Activated effector memory CD4-positive, alpha-beta T cell treated with Interleukin-2 at 50 U/mL for 16 hours (primary cell): ENCODE data around the gene SCAF4.

ENCODE experiments used
- DNase-seq: peaks from one replicate; pipeline ENCODE4 v3.0.0-alpha.2; 2020

The SCAF4 gene

GRCh38 chr21:31735511-31735992 is 3.6 kb upstream of the SCAF4 start:
- DNase-seq: no peak

- DNase-seq: no peak
Observed at GRCh38 chr21:31733551-31734149, 1.7 kb upstream of the SCAF4 start.

GRCh38 chr21:31732597-31733550 is 956 bp upstream of the SCAF4 start:
- DNase-seq: no peak

- peak; percentile 33 for DNase-seq
Observed at GRCh38 chr21:31731056-31731856, 662 bp downstream of the SCAF4 start.

- no peak for DNase-seq
Observed at GRCh38 chr21:31730712-31731055, 1.2 kb downstream of the SCAF4 start.

- no peak for DNase-seq
Observed at GRCh38 chr21:31729622-31730343, 2.1 kb downstream of the SCAF4 start.

- no peak for DNase-seq
Observed at GRCh38 chr21:31728952-31729351, 3.0 kb downstream of the SCAF4 start.

- DNase-seq: no peak
Observed at GRCh38 chr21:31728191-31728590, 3.7 kb downstream of the SCAF4 start.

GRCh38 chr21:31727181-31727580 is 4.7 kb downstream of the SCAF4 start:
- no peak for DNase-seq

- no peak for DNase-seq
Observed at GRCh38 chr21:31726407-31726806, 5.5 kb downstream of the SCAF4 start.

- DNase-seq: no peak
Observed at GRCh38 chr21:31725202-31725839, 6.6 kb downstream of the SCAF4 start.

- no peak for DNase-seq
Observed at GRCh38 chr21:31724552-31724951, 7.4 kb downstream of the SCAF4 start.

- DNase-seq: no peak
Observed at GRCh38 chr21:31721381-31721780, 10.5 kb downstream of the SCAF4 start.

GRCh38 chr21:31720739-31721138 is 11.2 kb downstream of the SCAF4 start:
- DNase-seq: no peak

- no peak for DNase-seq
Observed at GRCh38 chr21:31720330-31720729, 11.6 kb downstream of the SCAF4 start.

GRCh38 chr21:31716106-31716505 is 15.8 kb downstream of the SCAF4 start:
- no peak for DNase-seq

GRCh38 chr21:31714741-31715365 is 17.1 kb downstream of the SCAF4 start:
- no peak for DNase-seq

- DNase-seq: no peak
Observed at GRCh38 chr21:31713973-31714740, 17.8 kb downstream of the SCAF4 start.

- DNase-seq: no peak
Observed at GRCh38 chr21:31713115-31713514, 18.8 kb downstream of the SCAF4 start.

- no peak for DNase-seq
Observed at GRCh38 chr21:31711745-31712285, 20.1 kb downstream of the SCAF4 start.

- DNase-seq: no peak
Observed at GRCh38 chr21:31711326-31711725, 20.6 kb downstream of the SCAF4 start.
